NCI-H226 (cell line): ENCODE results near the gene CARD19.
"Not testable (repeated sequence)": the region's sequence is repeated elsewhere in the genome, so short reads cannot be mapped to it uniquely, and the experiment has no call there.

Experiments used
- DNase-seq: peaks from one replicate; pipeline ENCODE4 v3.0.0-alpha.2; 2015

CARD19 gene

DNA sequence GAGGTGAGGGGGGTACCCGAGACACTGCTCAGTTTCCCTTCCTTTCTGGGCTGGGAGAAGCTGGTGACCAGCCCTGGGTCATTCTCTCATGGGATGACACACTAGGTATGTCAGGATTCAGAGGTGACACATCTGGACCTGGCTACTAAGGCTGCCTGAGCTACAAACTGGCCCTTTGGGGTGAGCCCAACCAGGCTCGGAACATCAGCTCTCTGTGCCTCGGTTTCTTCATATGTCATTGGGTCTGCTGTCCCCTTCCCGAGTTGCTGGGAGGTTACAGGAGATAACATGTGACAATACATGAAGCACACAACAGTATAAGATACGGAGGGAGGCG is 11.8 kb downstream of the CARD19 start:
- no peak for DNase-seq

DNA sequence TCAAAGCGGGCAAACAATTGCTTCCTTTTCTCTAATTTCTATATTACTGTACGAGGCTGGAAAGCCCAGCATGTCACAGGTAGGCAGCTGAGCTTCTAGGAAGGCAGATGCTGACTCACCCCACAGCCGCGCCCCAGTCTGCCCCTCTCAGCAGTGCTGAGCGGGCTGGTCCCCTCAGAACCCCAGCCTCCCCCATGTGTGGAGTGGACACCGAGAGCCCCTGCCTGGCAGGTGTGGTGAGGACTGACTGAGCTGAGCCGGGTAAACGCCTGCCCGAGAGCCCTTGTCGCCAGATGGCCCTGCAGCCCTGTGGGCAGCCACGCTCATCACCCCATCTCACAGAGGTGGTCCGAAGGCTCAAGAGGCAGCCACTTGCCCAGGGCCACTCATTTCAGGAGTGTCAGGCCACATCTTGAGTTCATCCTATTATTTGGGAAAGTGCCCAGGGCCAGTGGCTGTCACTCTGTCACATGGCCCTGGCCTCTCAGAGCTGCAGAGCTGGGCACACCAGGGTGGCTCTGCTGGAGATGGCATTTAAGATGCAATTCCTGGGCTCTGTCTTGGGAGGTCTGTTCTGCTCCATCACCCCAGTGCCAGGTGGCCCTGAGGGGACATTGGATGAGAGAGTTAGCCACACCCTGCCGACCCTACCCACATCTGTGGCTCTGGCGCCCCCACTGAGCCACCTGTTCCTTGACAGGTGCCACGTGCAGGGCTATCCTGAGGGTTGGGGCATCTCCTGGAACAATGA is 12.4 kb downstream of the CARD19 start:
- no peak for DNase-seq

DNA sequence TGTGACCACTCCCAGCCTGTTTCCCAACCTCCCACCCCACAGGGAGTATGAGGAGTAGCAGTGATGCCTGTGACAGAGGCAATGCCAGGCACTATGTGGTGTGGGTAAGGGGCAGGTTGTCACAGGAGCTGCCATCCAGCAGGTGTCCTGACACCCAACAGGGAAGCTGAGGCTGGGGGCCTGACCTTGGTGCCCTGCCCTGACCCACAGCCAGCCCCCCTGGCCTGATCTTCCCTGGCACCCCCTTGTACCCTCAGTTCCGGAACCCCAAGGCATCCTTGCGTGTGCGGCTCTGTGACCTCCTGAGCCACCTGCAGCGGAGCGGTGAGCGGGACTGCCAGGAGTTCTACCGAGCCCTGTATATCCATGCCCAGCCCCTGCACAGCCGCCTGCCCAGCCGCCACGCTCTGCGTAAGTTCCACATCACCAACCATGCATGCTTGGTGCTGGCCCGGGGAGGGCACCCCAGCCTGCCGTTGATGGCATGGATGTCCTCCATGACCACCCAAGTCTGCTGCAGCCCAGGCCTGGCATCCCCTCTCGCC is 14.4 kb downstream of the CARD19 start:
- no peak for DNase-seq

DNA sequence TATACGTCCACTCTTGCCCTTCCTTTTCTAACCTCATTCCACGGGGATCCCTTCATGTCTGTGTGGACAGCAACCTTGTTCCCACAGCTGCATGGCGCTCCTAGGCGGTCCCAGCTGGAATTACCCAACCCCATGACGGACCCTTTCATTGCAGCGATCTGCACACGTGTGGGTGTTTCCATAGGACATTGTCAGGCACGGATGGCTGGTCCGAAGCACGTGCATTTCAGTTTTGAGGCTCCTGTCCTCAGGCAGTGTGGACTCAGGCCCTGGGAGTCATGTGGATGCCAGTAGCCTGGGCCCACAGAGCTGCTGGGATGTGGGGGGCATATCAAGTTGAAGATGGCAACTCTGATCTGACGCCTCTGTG is 15.0 kb downstream of the CARD19 start:
- no peak for DNase-seq

DNA sequence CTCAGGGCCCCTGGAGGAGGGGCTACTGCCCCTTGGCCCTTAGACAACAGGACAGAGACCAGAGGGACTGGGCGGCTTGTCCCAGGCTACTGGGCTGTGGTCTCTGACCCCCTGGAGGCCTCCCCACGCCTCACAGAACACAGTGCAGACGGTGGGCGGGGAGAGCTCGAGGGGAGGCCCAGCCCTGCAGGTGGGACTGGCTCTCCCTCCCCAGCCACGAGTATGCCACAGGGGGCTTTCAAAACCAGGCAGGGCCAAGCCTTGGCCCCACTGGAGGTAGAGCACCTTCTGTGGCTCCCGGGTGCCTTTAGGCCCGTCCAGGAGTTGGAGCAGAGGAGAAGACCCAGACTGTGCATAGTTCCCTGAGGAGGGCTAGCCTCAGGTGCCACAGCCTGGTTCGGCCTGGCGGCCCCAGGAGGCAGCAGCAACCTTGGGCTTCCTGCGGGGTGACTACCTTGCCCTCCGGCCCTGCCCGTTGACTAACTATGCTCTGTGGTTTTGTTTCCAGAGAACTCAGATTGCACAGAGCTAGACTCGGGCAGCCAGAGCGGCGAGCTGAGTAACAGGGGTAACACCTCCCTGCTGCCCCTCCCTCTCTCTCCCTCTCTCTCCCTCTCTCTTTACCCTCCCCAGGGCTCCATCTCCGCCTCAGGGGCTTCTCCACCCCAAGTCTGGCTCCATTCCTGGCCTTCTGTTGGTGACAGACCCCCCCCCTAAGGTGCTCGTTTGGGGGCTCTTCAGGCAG is 15.5 kb downstream of the CARD19 start:
- peak; percentile 96 for DNase-seq

DNA sequence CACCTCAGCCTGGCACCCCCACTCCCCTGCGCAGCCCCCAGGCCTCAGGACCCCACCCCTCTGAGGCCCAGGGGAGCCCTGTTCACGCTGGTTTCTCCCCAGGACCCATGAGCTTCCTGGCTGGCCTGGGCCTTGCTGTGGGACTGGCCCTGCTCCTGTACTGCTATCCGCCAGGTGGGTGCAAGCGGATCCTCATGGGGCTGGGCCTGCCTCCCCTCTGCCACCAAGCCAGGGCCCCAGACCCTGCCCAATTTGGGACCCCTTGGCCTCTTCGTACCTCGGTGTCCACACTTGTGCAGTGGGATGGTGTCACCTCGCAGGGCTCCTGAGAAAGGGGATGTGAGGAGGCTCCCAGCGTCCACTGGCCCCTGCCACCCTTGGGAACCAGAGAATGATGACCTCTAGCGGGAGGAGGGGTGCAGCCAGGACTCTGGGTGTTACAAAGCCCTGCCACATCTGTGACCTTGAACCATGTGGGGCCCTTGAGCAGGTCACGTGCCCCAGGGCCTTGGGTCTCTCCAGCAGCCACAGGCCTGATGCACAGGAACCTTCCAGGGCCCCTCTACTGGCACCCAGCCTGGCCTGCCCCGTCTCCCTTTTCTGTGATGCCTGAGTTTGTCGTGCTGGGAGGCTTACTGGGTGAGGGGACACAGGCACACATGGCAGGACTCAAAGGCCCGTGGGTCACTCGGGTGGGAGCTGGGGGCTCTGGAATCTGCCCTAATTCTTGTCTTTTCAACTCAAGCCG is 16.3 kb downstream of the CARD19 start:
- DNase-seq, result no peak

DNA sequence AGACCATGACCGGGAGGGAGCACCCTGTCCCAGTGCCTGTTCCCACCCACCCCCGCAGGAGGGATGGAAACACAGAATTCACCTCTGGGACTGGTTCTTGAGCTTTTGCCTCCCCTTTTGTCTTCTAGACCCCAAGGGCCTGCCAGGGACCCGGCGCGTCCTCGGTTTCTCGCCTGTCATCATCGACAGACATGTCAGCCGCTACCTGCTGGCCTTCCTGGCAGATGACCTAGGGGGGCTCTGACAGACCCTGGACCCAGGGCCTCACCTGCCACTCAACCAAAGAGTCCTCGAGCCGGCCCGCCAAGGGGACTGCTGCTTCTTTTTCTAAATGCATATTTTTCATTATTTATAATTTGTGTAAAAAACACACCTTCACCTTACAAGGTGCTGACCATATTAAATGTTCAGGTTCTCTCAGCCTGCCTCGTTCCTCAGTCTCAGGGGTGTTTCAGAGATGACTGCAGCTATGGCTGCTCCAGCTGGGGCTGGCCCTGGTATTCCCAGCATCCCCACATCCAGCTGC is 16.9 kb downstream of the CARD19 start:
- DNase-seq, result no peak

DNA sequence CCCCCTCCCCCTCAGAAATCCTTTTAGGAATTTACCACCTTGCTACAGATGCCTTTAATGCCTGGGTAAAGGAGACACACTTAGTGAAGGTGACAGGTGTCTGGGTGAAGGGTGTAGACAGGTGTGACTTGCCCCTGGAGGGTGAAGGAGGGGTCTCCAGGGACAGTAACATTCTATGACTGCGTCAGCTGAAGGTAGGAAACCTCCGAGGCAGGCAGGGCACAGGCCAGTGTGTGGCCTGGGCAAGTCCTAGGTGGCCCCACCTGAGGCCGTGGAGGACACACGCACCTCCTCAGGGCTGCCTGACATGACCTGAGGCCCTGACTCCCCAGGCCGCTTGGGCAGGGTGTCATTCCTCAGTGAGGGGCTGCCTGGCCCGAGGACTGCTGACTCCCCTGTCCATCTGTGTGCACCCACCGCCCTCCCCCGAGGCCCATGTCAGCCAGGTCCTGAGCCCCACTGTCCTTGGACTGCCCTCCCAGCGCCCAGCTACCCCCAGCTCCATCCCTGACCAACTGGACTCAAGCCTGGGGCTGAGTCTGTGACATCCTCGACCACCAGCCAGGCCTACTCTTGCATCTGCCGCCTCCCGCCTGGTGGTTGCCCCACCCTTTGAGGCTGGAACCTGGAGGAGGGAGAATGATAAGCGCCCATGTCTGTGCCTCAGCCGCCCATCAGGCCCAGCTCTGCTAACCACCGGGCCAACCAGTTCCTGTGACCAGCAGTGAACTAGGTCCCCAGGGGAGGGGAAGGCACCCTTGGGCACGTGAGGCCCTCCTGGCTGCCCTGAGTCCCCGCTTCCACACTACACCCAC is 18.4 kb downstream of the CARD19 start:
- DNase-seq, result no peak

DNA sequence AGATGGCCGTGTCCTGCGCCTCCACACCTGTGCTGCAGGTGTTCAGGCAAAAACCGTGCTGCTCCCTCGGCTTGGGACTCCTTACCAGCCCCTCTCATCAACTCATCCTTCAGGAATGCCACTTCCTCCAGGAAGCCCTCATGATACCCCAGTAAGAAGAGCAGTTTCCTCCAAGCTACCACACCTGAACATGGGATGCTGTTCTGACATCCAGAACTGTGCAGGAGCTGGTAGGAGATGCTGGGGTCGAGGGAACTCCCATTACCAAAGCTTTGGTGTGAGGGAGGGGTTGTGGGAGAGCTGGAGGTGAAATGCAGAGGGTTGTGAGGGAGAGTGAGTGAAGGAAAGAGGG is 18.9 kb downstream of the CARD19 start:
- no peak for DNase-seq

DNA sequence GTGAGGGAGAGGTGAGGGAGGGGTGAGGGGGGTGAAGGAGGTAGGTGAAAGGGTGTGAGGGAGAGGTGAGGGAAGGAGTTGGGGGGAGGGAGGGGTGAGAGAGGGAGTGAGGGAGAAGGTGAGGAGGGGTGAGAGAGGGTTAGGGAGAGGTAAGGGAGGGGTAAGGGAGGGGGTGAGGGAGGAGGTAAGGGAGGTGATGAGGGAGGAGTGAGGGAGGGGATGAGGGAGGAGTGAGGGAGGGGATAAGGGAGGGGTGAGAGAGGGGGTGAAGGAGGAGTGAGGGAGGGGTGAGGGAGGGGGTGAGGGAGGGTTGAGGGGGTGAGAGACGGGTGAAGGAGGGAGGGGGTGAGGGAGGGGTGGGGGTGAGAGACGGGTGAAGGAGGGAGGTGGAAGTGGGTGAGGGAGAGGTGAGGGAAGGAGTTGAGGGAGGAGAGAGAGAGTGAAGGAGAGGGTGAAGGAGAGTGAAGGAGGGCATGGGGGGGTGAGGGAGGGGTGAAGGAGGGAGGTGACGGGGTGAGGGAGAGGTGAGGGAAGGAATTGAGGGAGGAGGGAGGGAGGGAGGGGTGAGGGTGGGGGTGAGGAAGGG is 19.6 kb downstream of the CARD19 start:
- no peak for DNase-seq

DNA sequence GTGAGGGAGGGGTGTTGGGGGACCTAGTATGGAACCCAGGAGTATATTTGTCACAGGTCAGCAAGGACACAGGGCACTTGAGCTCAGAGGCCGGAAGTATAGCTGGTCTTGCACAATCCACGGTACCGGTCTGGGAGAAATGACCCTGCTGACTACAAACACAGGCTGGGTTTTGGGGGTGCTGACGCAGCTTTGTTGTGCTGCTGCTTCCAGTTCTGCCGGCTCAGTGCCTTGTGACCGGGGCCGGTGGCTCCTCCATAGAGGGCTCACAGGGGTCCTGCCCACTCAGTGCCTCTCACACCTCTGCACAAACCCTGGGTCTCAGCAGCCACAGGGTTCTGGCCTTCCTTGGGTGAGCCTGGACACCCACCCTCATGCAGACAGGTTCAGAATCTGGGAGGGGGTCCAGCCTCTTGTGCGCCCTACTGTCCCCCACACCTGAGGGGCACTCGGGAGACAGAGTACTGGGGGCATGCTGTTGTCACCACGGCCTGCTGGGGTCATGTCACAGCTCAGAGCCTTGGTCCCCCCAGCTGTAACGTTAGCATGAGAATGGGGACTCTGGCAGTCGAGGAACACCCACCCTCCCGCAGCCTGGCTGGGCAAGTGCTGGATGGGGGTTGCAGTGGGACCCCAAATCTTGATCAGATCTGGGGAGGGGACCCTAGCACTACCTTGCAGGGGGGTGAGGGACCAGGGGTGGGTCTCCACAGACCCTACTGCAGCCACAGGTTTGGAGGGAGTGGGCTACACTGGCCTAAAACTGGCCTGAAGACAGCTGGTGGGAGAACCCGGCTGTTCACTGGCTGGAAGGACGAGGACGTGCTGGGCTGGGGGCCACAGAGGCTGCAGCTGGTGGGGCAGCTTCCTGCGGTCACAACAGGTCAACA is 20.3 kb downstream of the CARD19 start:
- peak; percentile 56 for DNase-seq

DNA sequence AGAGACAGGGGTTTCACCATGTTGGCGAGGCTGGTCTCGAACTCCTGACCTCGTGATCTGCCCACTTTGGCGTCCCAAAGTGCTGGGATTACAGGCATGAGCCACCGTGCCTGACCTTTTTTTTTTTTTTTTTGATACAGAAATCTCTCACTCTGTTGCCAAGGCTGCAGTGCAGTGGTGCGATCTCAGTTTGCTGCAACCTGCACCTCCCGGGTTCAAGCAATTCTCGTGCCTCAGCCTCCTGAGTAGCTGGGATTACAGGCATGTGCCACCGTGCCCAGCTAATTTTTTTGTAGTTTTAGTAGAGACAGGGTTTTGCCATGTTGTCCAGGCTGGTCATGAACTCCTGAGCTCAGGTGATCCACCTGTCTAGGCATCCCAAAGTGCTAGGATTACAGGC is 21.5 kb downstream of the CARD19 start:
- not testable (repeated sequence) for DNase-seq

DNA sequence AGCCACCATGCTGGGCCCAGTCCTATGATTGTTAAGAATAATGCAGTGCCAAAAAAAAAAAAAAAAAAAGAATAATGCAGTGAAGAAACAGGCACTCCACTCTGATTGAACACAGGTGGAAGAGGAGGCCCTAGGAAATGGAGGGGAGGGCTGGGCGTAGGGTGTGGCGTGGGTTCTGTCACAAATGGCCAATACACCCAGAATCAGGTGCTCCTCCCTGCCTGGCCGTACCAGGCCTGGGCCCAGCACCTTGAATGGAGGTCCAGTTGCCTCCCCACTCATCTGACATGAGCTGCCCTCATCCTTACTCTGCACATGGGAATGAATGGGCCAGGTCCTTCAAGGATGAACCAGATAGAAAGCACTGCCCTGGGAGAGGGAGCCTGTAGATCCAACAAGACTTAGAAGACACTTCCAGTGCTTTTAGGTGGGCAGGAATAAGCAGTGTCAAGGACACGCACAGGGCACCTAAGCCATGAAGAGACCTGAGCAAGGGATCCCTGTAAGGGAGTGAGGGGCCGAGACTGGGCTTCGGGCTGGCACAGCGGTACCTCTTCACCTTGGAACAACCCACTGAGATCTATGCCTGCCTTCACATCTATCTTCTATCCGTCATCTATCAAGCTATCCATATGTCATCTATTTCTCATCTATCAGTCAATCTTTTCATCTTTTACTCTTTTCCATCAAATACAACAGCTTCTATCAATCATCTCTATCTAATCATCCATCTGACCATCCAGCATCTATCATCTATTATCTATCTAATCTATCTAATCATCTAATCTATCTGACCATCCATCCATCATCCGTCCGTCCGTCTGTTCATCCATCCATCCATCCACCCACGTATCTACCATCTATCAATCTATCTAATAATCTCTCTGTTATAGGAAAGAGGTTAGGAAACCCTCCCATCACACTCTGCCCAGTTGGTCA is 22.2 kb downstream of the CARD19 start:
- DNase-seq, result no peak

DNA sequence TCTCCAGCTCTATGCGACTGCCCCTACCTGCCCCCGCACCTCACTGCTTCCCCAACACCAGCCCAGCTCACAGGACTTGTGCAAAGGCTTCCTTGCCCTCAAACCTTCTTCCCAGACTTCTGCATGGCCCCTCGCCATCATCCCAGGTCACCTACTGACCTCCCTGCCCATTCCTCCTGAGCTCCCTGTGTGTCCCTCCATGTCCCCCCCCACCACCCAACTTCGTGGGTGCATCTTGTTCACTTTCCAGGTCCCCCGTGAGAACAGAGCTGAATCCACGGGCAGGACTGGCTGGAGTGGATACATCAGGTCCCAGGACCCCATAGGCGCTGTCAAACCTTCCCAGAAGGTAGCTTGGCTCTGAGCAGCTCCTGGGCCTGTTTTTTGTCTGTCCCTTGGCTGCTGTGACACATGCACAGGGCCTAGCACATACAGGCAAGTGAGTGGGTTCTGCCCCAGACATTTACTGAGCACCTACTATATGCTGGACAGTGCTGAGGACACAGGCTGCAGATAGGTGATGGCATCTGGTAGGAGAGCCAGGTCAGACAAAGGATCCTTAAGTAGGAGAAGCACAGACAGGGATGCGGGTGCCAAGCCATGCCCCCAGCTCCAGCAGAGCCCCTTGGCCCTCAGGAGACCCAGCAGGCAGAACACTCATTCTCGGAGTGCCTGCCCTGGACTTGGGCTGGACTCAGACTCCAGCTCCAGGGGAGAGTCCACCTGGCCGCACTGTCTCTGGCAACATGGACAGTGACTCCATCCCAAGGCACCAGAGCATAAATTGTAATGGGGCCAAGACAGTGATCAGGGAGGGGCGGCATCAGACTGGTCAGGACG is 23.1 kb downstream of the CARD19 start:
- no peak for DNase-seq

DNA sequence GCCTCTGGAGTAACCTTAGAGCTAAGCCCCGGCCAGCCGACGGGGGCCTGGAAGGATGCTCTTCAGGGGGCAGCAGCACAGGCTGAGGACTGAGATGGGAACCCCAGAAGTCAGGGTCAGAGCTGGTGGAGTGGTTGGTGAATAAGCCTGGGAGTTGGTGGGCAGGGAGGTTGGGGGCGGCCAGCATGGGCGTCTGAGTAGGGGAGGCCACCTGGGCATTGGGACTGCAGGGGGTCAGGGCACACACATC is 23.6 kb downstream of the CARD19 start:
- no peak for DNase-seq

DNA sequence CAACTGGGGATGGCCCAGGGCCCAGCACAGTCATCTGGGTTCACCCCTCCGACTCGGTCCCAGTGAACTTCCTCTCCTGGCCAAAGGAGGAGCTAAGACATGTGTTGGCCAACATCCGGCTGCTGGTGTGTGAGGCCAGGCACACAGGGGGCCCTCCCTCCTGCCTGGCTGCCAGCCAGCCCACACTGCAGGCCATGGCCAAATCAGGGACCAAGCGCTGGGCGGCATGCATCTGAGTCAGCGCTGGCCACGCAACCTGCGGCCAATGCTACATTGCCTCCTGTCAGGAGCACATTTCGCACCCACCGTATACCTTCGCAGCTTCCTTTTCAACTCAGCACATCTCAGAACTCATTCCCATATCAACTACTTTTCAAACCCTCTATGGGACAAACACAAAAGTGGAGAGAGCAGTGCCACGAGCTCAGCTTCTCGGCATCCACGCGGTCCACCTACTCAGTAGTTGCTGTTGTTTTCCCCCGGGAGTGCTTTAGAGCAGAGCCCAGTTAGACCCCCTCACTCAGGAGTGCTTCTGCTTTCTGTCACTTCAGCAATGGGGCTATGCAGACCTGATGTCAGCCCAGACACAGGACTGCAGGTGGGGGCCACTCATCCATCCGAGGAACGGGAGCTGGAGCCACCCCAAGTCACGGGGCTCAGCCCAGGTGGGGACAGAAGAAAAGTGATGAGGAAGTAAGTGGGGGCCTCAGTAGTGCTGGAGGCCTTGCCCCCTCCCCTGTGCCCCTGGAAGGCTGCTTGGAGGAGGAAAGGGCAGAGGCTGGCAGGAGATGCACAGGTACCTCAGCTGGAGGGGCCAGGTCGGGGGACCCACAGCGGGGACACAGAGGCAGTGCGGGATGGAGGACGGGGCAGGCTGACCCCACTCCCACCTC is 24.2 kb downstream of the CARD19 start:
- peak; percentile 98 for DNase-seq

DNA sequence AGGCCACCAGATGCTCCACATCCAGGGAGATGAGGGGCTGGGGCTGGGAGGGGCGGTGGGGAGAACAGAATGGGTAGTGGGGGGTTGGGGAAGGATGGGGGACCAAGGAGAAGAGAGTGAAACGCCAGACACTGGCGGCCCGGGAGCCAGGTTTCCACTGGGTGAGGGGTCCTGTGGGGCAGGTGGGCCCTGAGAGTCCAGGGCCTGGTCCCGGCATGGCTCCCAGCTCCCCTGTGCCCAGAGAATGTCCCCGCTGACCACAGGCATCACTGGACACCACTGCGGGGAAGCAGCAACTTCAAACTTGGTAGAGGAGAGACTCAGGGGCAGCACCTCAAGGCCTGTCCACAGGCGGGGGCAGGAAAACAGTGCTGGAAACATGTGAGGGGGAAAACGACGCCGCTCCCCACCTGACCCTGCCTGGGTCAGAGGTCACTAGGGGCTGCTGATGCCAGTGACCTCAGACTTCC is 24.9 kb downstream of the CARD19 start:
- no peak for DNase-seq
